ENCODE measurements around the gene EPS8L2.
A peak's percentile ranks its signal among the peaks of the same experiment; 100 is the strongest.

The EPS8L2 gene

GRCh38 chr11:704781-705645 lies 1.0 kb upstream of the EPS8L2 start:
- no peak for DNase-seq (ENCODE audit: low spot score)

GRCh38 chr11:706439-706956 lies 467 bp downstream of the EPS8L2 start:
- no peak for DNase-seq (ENCODE audit: low spot score)

- no peak for DNase-seq (ENCODE audit: low spot score)
Measured at GRCh38 chr11:706957-707816, 1.2 kb downstream of the EPS8L2 start.

GRCh38 chr11:707817-708420 lies 1.9 kb downstream of the EPS8L2 start:
- no peak for DNase-seq (ENCODE audit: low spot score)

GRCh38 chr11:708511-708910 lies 2.5 kb downstream of the EPS8L2 start:
- DNase-seq (ENCODE audit: low spot score) = no peak

GRCh38 chr11:709109-709997 lies 3.3 kb downstream of the EPS8L2 start:
- DNase-seq (ENCODE audit: low spot score) = no peak

GRCh38 chr11:714436-714835 lies 8.4 kb downstream of the EPS8L2 start:
- DNase-seq (ENCODE audit: low spot score) = no peak

GRCh38 chr11:719214-720016 lies 13.4 kb downstream of the EPS8L2 start:
- DNase-seq (ENCODE audit: low spot score) = no peak

GRCh38 chr11:720017-720641 lies 14.1 kb downstream of the EPS8L2 start:
- DNase-seq (ENCODE audit: low spot score) = no peak

- no peak for DNase-seq (ENCODE audit: low spot score)
Measured at GRCh38 chr11:720642-721246, 14.7 kb downstream of the EPS8L2 start.

GRCh38 chr11:721247-721740 lies 15.3 kb downstream of the EPS8L2 start:
- no peak for DNase-seq (ENCODE audit: low spot score)

GRCh38 chr11:721741-722345 lies 15.8 kb downstream of the EPS8L2 start:
- DNase-seq (ENCODE audit: low spot score) = no peak

- DNase-seq (ENCODE audit: low spot score) = no peak
Measured at GRCh38 chr11:722346-722811, 16.3 kb downstream of the EPS8L2 start.

GRCh38 chr11:723120-723883 lies 17.3 kb downstream of the EPS8L2 start:
- DNase-seq (ENCODE audit: low spot score) = peak; percentile 77

GRCh38 chr11:724049-724777 lies 18.2 kb downstream of the EPS8L2 start:
- DNase-seq (ENCODE audit: low spot score) = no peak

- no peak for DNase-seq (ENCODE audit: low spot score)
Measured at GRCh38 chr11:724778-725386, 18.9 kb downstream of the EPS8L2 start.

- DNase-seq (ENCODE audit: low spot score) = no peak
Measured at GRCh38 chr11:725624-726202, 19.7 kb downstream of the EPS8L2 start.

Measured in hematopoietic multipotent progenitor cell treated with erythropoietin and hydrocortisone succinate and interleukin-3 and kit ligand, for 17 days (in vitro differentiated cells).